RWPE1 (cell line): ENCODE results near the gene VWA8.

Source experiments
- CTCF ChIA-PET: fragments of 350-600 bp; sonication (Branson Sonifier 250); formaldehyde crosslinking; extraction: SDS; loops from one replicate; lab custom pipeline; 2021; lab: Yijun Ruan, JAX
- POLR2A ChIA-PET: fragments of 400-600 bp; formaldehyde crosslinking; extraction: SDS; loops from one replicate; lab custom pipeline; 2020; ENCODE audit warnings: antibody characterized with exemption; ENCODE audit not compliant: low non-redundant PET; lab: Yijun Ruan, JAX
- DNase-seq: peaks from one replicate; pipeline ENCODE4 v3.0.0; 2012; ENCODE audit warnings: low spot score
- H3K27ac ChIP-seq: fragments of 450-650 bp; 2 replicates; pipeline ENCODE4 v1.5.1; 2017
- TF ChIP-seq, protein P1 (sequence below): fragments of 450-650 bp; conservative IDR thresholded peaks from 2 replicates; pipeline ENCODE4 v1.5.1; 2017; ENCODE audit warnings: low read depth, mild to moderate bottlenecking

VWA8 gene

DNA sequence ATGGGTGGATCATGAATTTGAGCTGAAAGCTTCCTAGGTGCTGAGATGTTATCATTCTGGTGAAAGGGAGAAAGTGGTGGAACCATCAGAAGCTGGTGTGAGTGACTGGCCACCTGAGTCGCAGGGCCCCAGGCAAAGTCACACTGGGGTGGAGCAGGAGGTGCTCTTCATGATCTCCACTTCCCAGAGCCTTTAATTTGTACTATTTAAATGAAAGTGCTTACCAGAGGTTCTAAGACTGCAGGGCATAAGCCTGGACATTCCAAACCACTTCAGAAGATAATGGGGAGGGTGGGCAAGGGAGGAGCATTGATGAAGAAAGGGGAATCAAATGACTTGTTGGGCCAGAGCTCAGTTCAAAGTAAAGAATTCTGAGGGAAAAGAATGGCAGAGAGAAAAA is 347.4 kb downstream of the VWA8 start:
- no peak overlapping the region for H3K27ac ChIP-seq
- ChIA-PET POLR2A (no interaction called here), CTCF (no interaction called here)
- TF ChIP-seq, protein P1, sequence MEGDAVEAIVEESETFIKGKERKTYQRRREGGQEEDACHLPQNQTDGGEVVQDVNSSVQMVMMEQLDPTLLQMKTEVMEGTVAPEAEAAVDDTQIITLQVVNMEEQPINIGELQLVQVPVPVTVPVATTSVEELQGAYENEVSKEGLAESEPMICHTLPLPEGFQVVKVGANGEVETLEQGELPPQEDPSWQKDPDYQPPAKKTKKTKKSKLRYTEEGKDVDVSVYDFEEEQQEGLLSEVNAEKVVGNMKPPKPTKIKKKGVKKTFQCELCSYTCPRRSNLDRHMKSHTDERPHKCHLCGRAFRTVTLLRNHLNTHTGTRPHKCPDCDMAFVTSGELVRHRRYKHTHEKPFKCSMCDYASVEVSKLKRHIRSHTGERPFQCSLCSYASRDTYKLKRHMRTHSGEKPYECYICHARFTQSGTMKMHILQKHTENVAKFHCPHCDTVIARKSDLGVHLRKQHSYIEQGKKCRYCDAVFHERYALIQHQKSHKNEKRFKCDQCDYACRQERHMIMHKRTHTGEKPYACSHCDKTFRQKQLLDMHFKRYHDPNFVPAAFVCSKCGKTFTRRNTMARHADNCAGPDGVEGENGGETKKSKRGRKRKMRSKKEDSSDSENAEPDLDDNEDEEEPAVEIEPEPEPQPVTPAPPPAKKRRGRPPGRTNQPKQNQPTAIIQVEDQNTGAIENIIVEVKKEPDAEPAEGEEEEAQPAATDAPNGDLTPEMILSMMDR: no peak
- no peak for DNase-seq

DNA sequence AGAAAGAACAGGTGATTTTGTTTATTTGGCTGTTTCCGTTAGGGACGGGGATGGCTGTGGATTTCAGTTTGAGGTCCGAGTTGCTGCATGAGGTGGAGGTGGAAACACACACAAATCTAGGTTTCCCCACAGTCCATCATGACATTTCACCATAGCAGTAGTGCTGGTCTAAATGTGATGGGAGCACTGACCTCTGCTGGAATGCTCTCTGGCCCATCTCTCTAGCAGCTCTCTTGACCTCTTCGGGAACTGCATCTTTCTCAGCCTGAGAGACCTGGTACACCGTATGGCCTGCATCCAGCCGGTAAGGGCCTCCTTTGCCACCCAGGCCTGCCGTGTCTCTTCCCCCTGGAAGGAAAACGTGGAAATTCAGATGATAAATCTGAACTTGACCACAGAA is 349.5 kb downstream of the VWA8 start:
- H3K27ac ChIP-seq: peak overlapping the region; percentile 81
- TF ChIP-seq, protein P1: no peak
- ChIA-PET CTCF (no interaction called here), POLR2A (no interaction called here)
- no peak for DNase-seq

DNA sequence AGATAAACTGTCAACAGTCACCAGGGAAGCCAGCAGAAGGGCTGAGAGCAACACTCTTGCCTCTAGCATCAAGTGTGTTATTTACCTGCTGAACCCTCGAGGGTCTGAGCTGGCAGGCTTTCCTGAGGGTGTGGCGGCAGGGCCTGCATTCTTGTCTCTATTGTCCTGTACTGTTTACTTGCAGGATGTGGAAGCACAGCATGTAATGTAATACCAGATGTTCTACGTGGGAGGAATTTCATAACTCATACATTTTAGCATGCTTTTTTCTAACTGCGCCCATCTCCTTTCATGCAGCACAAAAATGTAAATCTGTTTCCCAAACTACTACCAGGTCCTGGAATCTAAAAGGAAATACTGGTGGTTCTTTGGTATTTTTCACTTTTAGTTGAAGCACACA is 350.5 kb downstream of the VWA8 start:
- H3K27ac ChIP-seq: peak overlapping the region; percentile 81
- POLR2A ChIA-PET: no interaction called here
- DNase-seq: peak; percentile 88
- TF ChIP-seq, protein P1: no peak
- CTCF ChIA-PET: no interaction called here

DNA sequence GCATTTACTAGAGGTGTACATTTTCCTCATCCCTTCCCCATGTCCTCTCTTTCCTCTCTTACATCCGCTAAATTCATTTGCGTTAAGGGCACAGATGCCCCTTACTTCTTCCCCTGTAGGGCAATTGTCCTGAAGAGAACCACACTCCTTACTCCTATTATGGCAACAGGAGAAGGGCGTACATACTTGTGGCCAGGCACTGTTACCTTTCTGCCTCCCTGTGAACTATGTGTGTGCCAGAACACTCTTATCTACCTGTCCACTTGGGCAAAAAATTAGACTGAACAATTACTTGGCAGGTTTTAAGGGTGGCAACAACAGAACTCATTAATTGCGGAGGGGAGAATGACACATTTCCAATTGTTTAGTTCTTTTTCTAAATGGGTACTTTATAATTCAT is 351.1 kb downstream of the VWA8 start:
- CTCF ChIA-PET: no interaction called here
- DNase-seq: no peak
- TF ChIP-seq, protein P1: no peak
- POLR2A ChIA-PET: no interaction called here
- no peak overlapping the region for H3K27ac ChIP-seq

DNA sequence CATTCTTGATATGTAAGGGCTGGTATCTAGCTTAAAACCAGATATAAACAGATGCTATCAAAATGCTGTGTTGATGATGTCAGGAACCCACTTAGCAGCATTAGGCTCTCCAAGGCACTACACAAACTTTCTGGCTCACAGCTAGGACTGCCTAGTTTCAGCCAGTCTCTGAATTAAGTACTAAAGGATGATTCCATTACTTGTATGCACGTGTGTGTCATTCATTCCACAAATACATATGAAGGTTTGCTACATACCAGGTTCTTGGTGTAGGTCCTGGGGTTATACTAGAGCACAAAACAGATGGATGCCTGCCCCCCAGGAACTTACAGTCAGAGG is 352.1 kb downstream of the VWA8 start:
- TF ChIP-seq, protein P1: no peak
- no peak for DNase-seq
- no peak overlapping the region for H3K27ac ChIP-seq
- POLR2A ChIA-PET: no interaction called here
- CTCF ChIA-PET: no interaction called here

DNA sequence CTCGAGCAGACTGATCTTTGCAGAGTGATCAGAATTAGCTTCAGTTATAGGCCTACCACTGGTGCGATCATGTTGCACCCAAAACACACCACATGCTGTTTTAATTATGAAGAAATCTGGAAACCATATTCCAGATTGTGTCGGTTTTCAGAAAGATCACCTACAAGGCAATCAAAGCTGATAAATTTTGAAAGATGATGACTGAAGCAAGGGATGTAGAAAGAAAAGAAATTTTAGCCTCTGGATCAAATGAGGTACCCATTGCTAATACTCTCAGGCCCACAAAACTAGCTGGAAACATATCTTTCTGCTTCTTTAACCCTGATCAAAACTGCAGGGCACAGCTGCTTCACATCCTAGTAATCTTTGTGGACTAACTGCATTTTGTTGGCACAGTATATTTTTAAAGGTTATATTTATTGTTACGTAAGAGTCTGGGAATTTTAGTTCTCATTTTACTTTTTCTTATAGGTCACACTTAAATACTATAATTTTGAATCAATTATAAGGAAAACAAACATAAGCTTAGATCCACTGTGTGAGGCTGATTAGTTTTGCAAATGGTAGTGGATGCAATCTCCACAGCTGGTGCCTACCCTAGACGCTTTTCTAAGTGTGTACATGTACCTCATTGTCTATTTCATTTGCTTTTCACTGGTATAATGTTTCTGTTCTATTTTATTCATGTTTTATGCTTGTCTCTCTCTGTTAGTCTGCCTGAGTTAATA is 352.6 kb downstream of the VWA8 start:
- TF ChIP-seq, protein P1: no peak
- DNase-seq: no peak
- H3K27ac ChIP-seq: no peak overlapping the region
- CTCF ChIA-PET: no interaction called here
- POLR2A ChIA-PET: no interaction called here
